Thoracic aorta (tissue), 2 donors: ENCODE measurements around the gene CCDC187. TPM values are rescaled to one million over a fixed set of nuclear protein-coding genes. Genes with fewer than 3 reads are reported as not detected.

Experiments used
- ATAC-seq: fragments of 150-250 bp; one replicate; pipeline ENCODE4 v1.8.0; 2017; ENCODE audit warnings: low read depth; ENCODE audit not compliant: insufficient number of reproducible peaks, low FRiP score
- DNase-seq: peaks from one replicate; pipeline ENCODE4 v3.0.0-alpha.2; 2020; ENCODE audit warnings: low spot score
- H3K27ac ChIP-seq, 2 donors: fragments of 200-600 bp; sonication (generic); 1 replicate in 1 of 2; 2 replicates in 1 of 2; pipeline ENCODE4 v1.5.1; 2016; ENCODE audit warnings: mild to moderate bottlenecking in 2 of 2, moderate library complexity in 2 of 2
- H3K27me3 ChIP-seq: fragments of 200-600 bp; sonication (generic); replicated peaks from 2 replicates; pipeline ENCODE4 v1.6.0; 2016; ENCODE audit warnings: mild to moderate bottlenecking; ENCODE audit not compliant: insufficient read depth
- H3K36me3 ChIP-seq: fragments of 200-600 bp; sonication (generic); one replicate; pipeline ENCODE4 v1.5.1; 2016
- H3K4me1 ChIP-seq, 2 donors: fragments of 200-600 bp; sonication (generic); 1 replicate in 1 of 2; 2 replicates in 1 of 2; pipeline versions ENCODE4 v1.5.1 to v1.6.0; 2016; ENCODE audit warnings: low read depth in 2 of 2, mild to moderate bottlenecking in 1 of 2; ENCODE audit not compliant: control insufficient read depth in 1 of 2
- H3K4me3 ChIP-seq: fragments of 200-600 bp; sonication (generic); 2 replicates; pipeline ENCODE4 v1.5.1; 2016; ENCODE audit warnings: mild to moderate bottlenecking
- H3K9me3 ChIP-seq: fragments of 200-600 bp; sonication (generic); 2 replicates; pipeline ENCODE4 v1.5.1; 2016
- CTCF ChIP-seq: fragments of 200-600 bp; sonication (generic); IDR thresholded peaks from one replicate; pipeline ENCODE4 v1.5.1; 2019; ENCODE audit warnings: antibody characterized with exemption
- total RNA-seq, 2 donors: library from RNA; depleted of rRNA; stranded (reverse); fragments of >200 nt; gene quantifications; one replicate each; pipeline versions ENCODE4 v1.1.0 to v1.2.3, GENCODE V29; 2016

CCDC187 gene
- total RNA-seq, 2 donors from 2014 or later = not detected

DNA sequence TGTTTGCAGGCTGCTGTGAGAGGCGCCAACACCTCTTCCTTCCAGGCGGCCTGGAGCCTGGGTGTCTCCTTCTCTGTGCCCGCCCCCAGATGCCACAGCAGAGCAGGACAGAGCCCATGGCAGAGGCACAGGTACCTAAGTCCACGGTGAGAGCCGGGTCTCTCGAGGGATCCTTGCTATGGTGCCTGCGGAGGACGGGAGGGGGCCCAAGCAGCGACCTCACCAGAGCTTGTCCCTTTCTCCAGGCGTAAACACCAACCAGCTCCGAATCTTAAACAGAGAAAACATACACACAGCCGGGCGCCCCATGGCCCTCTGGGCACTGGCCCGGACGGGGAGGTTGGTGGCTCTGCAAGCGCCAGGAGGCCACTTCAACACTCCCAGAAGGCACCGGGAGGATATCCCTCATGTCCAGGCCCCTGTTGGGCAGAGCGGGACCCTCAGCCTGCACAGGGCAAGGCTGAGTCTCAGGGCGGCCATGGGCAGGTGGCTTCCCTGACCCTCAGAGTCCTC is 11.8 kb downstream of the CCDC187 start:
- ATAC-seq (no peak), DNase-seq (no peak)
- no peak overlapping the region for H3K4me3 ChIP-seq
- no peaks in the 10 kb centered on the region for H3K9me3 ChIP-seq
- no peak for TF ChIP-seq CTCF
- no peaks in the 10 kb centered on the region for H3K36me3 ChIP-seq
- no peaks in the 10 kb centered on the region for H3K4me1 ChIP-seq
- no peaks in the 10 kb centered on the region for H3K27me3 ChIP-seq
- H3K27ac ChIP-seq = no peak overlapping the region

GRCh38 chr9:136291306-136292025 is 12.4 kb downstream of the CCDC187 start:
- H3K27ac ChIP-seq = no peak overlapping the region
- DNase-seq = no peak
- no peak for ATAC-seq
- H3K36me3 ChIP-seq = no peaks in the 10 kb centered on the region
- H3K27me3 ChIP-seq = no peaks in the 10 kb centered on the region
- H3K9me3 ChIP-seq = no peaks in the 10 kb centered on the region
- H3K4me3 ChIP-seq = no peak overlapping the region
- TF ChIP-seq CTCF = no peak
- no peaks in the 10 kb centered on the region for H3K4me1 ChIP-seq

DNA sequence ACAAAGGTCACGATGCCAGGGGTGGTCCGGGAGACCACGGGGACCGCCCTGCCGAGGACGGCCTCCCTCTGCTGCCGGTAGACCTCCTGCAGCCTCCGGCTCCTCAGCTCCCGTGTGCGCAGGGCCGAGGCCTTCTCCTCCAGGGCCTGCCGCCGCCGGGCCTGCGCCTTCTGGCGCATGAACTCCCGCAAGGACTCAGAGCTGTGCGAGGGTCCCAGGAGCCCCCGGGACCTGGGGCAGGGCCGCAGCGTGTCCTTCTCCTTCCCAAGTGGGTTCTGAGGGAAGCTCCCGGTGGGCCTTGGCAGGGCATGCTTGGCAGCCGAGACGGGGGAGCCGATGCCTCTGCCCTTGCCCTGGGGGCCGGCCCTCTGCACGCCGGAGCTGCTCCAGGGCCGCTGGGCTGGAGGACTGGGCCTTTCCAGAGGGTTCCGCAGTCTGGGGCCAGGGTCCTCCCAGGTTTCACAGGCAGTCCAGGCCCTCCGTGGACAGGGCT is 13.3 kb downstream of the CCDC187 start:
- Histone ChIP-seq H3K4me3 (no peak overlapping the region), H3K36me3 (no peaks in the 10 kb centered on the region), H3K4me1 (no peaks in the 10 kb centered on the region), H3K27ac (no peak overlapping the region), H3K27me3 (no peaks in the 10 kb centered on the region), H3K9me3 (no peaks in the 10 kb centered on the region)
- no peak for TF ChIP-seq CTCF
- ATAC-seq = no peak
- no peak for DNase-seq

DNA sequence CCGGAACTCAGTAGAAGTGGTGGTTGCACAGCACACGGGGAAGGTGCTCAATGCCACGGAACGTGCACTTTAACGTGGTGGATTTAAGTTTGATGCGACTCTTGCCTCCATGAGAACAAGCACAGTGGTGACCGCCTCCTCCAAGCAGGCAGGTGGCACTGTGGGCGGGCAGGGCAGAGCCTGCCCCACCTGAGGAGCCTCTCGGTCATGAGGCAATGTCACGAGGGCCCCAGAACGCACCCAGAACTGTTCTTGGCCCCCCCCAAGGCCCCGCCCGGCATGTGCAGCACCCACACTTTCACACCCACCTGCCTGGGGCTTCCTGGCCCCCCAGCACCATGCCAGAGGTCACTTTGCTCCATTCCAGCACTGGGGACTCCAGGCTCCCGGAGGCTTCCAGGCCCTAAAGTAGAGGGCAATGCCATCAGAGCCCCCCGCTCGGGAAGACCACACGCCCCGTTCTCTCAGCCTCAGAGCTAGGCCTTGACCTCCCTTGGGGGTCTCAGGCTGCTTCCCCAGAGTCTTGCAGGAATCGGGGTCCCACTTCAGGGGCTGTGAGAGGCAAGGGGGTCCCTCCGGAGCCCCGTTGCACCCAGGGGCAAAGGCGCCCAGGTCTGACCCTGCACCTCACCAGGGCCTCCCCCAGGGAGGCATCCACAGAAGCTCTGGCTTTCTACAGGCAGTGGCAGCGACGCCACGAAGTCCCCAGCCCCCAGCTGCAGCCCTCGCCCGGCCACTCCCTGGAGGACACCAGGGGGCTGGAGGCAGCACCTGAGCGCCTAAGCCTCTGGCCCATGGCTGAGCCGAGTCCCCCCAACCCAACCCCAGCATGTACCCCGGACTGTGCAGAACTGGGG is 14.0 kb downstream of the CCDC187 start:
- Histone ChIP-seq H3K27ac (no peak overlapping the region), H3K9me3 (no peaks in the 10 kb centered on the region), H3K4me3 (no peak overlapping the region), H3K27me3 (no peaks in the 10 kb centered on the region), H3K4me1 (no peaks in the 10 kb centered on the region), H3K36me3 (no peaks in the 10 kb centered on the region)
- no peak for DNase-seq
- ATAC-seq = no peak
- no peak for TF ChIP-seq CTCF
